ENCODE results near the gene FOXD2. TPM values are rescaled to one million over a fixed set of nuclear protein-coding genes. Genes with fewer than 3 reads are reported as not detected.
A peak's percentile ranks its signal among the peaks of the same experiment; 100 is the strongest.

Gene FOXD2
- under 1 TPM in 1 of 2 donors, not detected in 1; 0.26 TPM for total RNA-seq

- peak in 2 of 3 donors; percentile 31 to 47 for TF ChIP-seq POLR2A (IDR thresholded peaks at IDR 0.05)
- TF ChIP-seq CTCF (IDR thresholded peaks at IDR 0.05): peak; percentile 96 to 100 (median 99)
- peak; percentile 84 to 86 (median 86) for DNase-seq
- peak within 1 kb of the TSS; percentile 37 to 62 for H3K4me3 ChIP-seq
- WGBS, 2 donors: 0% methylated on average over 73 of the region's 80 CpGs; no CpG with 5 or more reads in 1 of the 2 donors
- peaks cover 8 to 40% of the 10 kb centered on the region in 2 donors for H3K27me3 ChIP-seq
- ATAC-seq: peak; percentile 93
- no peaks in the 10 kb centered on the region for H3K9me3 ChIP-seq
- intact Hi-C loops (cut with DNase I): no loop called here
- H3K4me1 ChIP-seq: peaks cover 52% of the 10 kb centered on the region
- H3K36me3 ChIP-seq (replicated peaks in 1 of 2; ENCODE audit: insufficient read depth in 1 of 2, low read depth in 2 of 2): no peaks in the 10 kb centered on the region
- H3K27ac ChIP-seq: peak within 1 kb of the TSS; percentile 33 to 85 (median 74)
Observed at GRCh38 chr1:47437447-47438164, at the start of gene FOXD2. FOXD2 (plus strand) TSS chr1:47438044; CDS start chr1:47438136, 92 bp downstream.

GRCh38 chr1:47388891-47389238 is 49.0 kb upstream of the FOXD2 start:
- peak; percentile 77 for ATAC-seq
- no peaks in the 10 kb centered on the region for H3K4me1 ChIP-seq
- intact Hi-C loops (cut with DNase I): no loop called here
- H3K36me3 ChIP-seq (replicated peaks in 1 of 2; ENCODE audit: insufficient read depth in 1 of 2, low read depth in 2 of 2): no peaks in the 10 kb centered on the region
- no peak overlapping the region for H3K4me3 ChIP-seq
- no peak for TF ChIP-seq POLR2A (IDR thresholded peaks at IDR 0.05)
- TF ChIP-seq CTCF (IDR thresholded peaks at IDR 0.05): peak; percentile 43 to 73 (median 63)
- no peak overlapping the region for H3K27ac ChIP-seq
- WGBS, 2 donors: 24 to 53% methylated on average over 1 to 3 of the region's 3 CpGs
- H3K9me3 ChIP-seq: no peaks in the 10 kb centered on the region
- H3K27me3 ChIP-seq: no peaks in the 10 kb centered on the region
- peak; percentile 56 to 72 (median 70) for DNase-seq

- ATAC-seq: no peak
- no peaks in the 10 kb centered on the region for H3K27me3 ChIP-seq
- TF ChIP-seq POLR2A (IDR thresholded peaks at IDR 0.05) (no peak), CTCF (IDR thresholded peaks at IDR 0.05) (no peak)
- H3K4me1 ChIP-seq: no peaks in the 10 kb centered on the region
- H3K9me3 ChIP-seq: no peaks in the 10 kb centered on the region
- no peak for DNase-seq
- H3K27ac ChIP-seq: no peak overlapping the region
- intact Hi-C loops (cut with DNase I): no loop called here
- H3K36me3 ChIP-seq (replicated peaks in 1 of 2; ENCODE audit: insufficient read depth in 1 of 2, low read depth in 2 of 2): no peaks in the 10 kb centered on the region
- 13 to 22% methylated on average over 2 of the region's 2 CpGs for WGBS, 2 donors
- no peak overlapping the region for H3K4me3 ChIP-seq
Observed at GRCh38 chr1:47389731-47390130, 48.1 kb upstream of the FOXD2 start.

GRCh38 chr1:47390843-47391242 is 47.0 kb upstream of the FOXD2 start:
- TF ChIP-seq CTCF (IDR thresholded peaks at IDR 0.05): no peak
- no peak for TF ChIP-seq POLR2A (IDR thresholded peaks at IDR 0.05)
- 47 to 52% methylated on average over 2 of the region's 2 CpGs for WGBS, 2 donors
- Histone ChIP-seq H3K27me3 (no peaks in the 10 kb centered on the region), H3K4me1 (no peaks in the 10 kb centered on the region), H3K27ac (no peak overlapping the region), H3K36me3 (replicated peaks in 1 of 2; ENCODE audit: insufficient read depth in 1 of 2, low read depth in 2 of 2) (no peaks in the 10 kb centered on the region), H3K9me3 (no peaks in the 10 kb centered on the region), H3K4me3 (no peak overlapping the region)
- DNase-seq (no peak), ATAC-seq (no peak)
- intact Hi-C loops (cut with DNase I): no loop called here

- no peak for DNase-seq
- no peaks in the 10 kb centered on the region for H3K36me3 ChIP-seq (replicated peaks in 1 of 2; ENCODE audit: insufficient read depth in 1 of 2, low read depth in 2 of 2)
- intact Hi-C loops (cut with DNase I): no loop called here
- TF ChIP-seq POLR2A (IDR thresholded peaks at IDR 0.05): no peak
- no peak for TF ChIP-seq CTCF (IDR thresholded peaks at IDR 0.05)
- no peak overlapping the region for H3K27ac ChIP-seq
- no peaks in the 10 kb centered on the region for H3K27me3 ChIP-seq
- ATAC-seq: no peak
- H3K4me1 ChIP-seq: no peaks in the 10 kb centered on the region
- no peaks in the 10 kb centered on the region for H3K9me3 ChIP-seq
- H3K4me3 ChIP-seq: no peak overlapping the region
- 59 to 74% methylated on average over 5 of the region's 5 CpGs for WGBS, 2 donors
Observed at GRCh38 chr1:47393141-47393540, 44.7 kb upstream of the FOXD2 start.

All from body of pancreas (tissue), 4 donors.